HL-60 (cell line): ENCODE measurements around the gene SLC66A3.

ENCODE experiments used
- DNase-seq, 2 experiments: peaks; one replicate each; pipeline ENCODE4 v3.0.0-alpha.2; 2010 to 2020; ENCODE audit warnings: low read depth in 1 of 2, low spot score in 1 of 2
- H3K27ac ChIP-seq: fragments of 250-450 bp; sonication (Bioruptor Pico); replicated peaks from 2 replicates; pipeline ENCODE4 v1.5.1; 2020; ENCODE audit warnings: mild to moderate bottlenecking, moderate library complexity
- H3K27me3 ChIP-seq: fragments of 250-450 bp; sonication (Bioruptor Pico); 2 replicates; pipeline ENCODE4 v1.5.1; 2021; ENCODE audit warnings: mild to moderate bottlenecking, moderate library complexity; ENCODE audit not compliant: insufficient read depth, poor library complexity, severe bottlenecking
- H3K4me3 ChIP-seq: replicated peaks from 2 replicates; pipeline ENCODE4 v1.5.1; 2011; ENCODE audit warnings: mild to moderate bottlenecking, control low read depth, low read length; ENCODE audit not compliant: insufficient read depth
- GABPA ChIP-seq: IDR thresholded peaks from 2 replicates; pipeline ENCODE4 v1.6.1; 2012; ENCODE audit warnings: low read depth
- POLR2AphosphoS5 ChIP-seq: IDR thresholded peaks from 2 replicates; pipeline ENCODE4 v1.6.1; 2012; ENCODE audit warnings: low read depth
- SPI1 ChIP-seq: IDR thresholded peaks from 2 replicates; pipeline ENCODE4 v1.6.1; 2012; ENCODE audit warnings: low read depth, mild to moderate bottlenecking, borderline replicate concordance
- TF ChIP-seq, protein P1 (sequence below): IDR thresholded peaks from one replicate; pipeline ENCODE4 v1.5.1; 2011; ENCODE audit warnings: low read length, control low read depth, inconsistent platforms; ENCODE audit not compliant: insufficient read depth
- TF ChIP-seq, protein P2 (sequence below): IDR thresholded peaks from 2 replicates; pipeline ENCODE4 v1.6.1; 2012; ENCODE audit warnings: low read depth; ENCODE audit not compliant: insufficient replicate concordance

Gene SLC66A3

DNA sequence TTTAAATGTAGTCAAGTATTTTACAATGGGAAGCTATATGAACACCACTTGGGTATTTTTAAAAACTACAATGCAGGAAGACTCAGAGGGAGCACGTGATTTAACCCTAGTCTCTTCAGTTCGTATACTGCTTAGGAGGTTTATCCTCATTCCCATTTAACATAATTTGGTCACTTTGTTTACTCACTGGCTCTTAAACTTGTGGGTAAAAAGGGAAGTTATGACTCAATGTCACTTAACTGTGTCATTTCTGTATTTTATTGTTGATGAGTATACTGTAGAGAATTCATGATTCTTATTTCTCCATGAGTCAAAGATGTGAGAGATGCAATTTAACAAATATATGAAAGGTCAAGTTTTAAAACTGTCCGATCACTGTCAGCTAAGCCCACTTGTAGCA, 48.2 kb downstream of the SLC66A3 start:
- TF ChIP-seq SPI1 (no peak), POLR2AphosphoS5 (no peak), GABPA (no peak)
- TF ChIP-seq, protein P1, sequence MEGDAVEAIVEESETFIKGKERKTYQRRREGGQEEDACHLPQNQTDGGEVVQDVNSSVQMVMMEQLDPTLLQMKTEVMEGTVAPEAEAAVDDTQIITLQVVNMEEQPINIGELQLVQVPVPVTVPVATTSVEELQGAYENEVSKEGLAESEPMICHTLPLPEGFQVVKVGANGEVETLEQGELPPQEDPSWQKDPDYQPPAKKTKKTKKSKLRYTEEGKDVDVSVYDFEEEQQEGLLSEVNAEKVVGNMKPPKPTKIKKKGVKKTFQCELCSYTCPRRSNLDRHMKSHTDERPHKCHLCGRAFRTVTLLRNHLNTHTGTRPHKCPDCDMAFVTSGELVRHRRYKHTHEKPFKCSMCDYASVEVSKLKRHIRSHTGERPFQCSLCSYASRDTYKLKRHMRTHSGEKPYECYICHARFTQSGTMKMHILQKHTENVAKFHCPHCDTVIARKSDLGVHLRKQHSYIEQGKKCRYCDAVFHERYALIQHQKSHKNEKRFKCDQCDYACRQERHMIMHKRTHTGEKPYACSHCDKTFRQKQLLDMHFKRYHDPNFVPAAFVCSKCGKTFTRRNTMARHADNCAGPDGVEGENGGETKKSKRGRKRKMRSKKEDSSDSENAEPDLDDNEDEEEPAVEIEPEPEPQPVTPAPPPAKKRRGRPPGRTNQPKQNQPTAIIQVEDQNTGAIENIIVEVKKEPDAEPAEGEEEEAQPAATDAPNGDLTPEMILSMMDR: no peak
- H3K4me3 ChIP-seq: no peak overlapping the region
- DNase-seq: peak in 1 of 2 experiments; percentile 2
- H3K27ac ChIP-seq: peak overlapping the region; percentile 12; the same call in 1 of the 2 replicates
- H3K27me3 ChIP-seq: no peaks in the 10 kb centered on the region

DNA sequence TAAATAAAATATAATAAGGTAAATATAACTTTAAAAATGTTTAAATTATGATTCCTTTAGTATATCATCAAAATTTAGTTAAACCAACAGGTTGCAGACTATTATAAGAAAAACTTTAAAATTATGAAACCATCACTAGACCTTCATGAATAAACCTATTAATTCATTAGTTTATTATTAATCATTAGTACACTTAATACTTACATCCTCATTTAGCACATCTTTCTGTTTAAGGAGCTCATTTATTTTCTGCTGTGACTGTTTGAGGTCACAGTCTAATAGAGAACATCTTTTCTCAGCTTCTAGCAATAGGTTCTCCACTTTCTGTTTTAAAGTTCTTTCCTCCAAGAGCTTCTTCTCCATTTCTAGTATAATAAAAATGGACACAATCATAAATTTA, 52.8 kb downstream of the SLC66A3 start:
- TF ChIP-seq, protein P2, sequence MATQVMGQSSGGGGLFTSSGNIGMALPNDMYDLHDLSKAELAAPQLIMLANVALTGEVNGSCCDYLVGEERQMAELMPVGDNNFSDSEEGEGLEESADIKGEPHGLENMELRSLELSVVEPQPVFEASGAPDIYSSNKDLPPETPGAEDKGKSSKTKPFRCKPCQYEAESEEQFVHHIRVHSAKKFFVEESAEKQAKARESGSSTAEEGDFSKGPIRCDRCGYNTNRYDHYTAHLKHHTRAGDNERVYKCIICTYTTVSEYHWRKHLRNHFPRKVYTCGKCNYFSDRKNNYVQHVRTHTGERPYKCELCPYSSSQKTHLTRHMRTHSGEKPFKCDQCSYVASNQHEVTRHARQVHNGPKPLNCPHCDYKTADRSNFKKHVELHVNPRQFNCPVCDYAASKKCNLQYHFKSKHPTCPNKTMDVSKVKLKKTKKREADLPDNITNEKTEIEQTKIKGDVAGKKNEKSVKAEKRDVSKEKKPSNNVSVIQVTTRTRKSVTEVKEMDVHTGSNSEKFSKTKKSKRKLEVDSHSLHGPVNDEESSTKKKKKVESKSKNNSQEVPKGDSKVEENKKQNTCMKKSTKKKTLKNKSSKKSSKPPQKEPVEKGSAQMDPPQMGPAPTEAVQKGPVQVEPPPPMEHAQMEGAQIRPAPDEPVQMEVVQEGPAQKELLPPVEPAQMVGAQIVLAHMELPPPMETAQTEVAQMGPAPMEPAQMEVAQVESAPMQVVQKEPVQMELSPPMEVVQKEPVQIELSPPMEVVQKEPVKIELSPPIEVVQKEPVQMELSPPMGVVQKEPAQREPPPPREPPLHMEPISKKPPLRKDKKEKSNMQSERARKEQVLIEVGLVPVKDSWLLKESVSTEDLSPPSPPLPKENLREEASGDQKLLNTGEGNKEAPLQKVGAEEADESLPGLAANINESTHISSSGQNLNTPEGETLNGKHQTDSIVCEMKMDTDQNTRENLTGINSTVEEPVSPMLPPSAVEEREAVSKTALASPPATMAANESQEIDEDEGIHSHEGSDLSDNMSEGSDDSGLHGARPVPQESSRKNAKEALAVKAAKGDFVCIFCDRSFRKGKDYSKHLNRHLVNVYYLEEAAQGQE: no peak
- no peak overlapping the region for H3K4me3 ChIP-seq
- H3K27ac ChIP-seq: no peak overlapping the region
- DNase-seq: no peak
- H3K27me3 ChIP-seq: no peaks in the 10 kb centered on the region

DNA sequence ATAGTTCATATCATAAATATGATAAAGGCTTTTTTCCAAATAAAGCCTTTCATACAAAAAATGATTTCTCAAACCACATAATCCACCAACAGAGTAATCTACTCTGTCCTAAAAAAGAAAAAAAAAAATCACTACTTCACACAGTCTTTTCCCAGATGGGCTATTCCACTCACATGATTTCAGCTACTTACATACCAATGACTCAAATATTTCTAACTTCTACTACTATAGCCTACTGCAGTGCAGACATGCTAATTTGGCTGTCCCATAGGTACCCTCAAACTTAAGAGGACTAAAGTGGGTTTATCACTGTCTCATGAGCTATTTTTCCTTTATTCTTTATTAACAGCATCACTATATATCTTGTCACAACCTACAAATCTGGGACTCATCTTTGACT, 57.4 kb downstream of the SLC66A3 start:
- H3K27me3 ChIP-seq: no peaks in the 10 kb centered on the region
- no peak for TF ChIP-seq SPI1
- no peak for TF ChIP-seq POLR2AphosphoS5
- TF ChIP-seq, protein P2: no peak
- no peak for TF ChIP-seq GABPA
- TF ChIP-seq, protein P1: no peak
- no peak overlapping the region for H3K4me3 ChIP-seq
- DNase-seq: no peak
- no peak overlapping the region for H3K27ac ChIP-seq

DNA sequence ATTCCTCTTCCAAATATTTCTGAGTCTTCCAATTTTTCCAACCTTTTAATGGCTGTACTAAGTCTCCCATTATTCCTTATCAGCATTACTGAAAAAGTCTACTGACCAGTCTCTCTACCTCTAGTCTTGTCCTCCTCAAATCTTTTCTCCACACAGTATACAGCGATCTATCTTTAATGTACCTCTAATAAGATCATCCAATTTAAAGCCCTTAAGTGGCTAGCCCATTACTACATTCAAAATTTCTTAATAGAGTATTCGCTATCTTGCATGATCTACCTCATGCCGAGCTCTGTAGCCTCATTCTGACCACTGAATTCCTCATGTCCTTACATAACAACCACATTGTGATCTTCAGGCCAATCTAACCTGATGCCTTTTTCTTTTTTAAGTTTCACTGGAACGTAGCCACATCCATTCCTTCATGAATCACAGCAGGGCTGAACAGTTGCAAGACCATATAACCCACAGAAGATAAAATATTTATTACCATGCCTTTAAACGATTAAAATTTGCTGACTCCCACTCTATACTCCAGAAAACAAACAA, 57.9 kb downstream of the SLC66A3 start:
- TF ChIP-seq, protein P1: no peak
- TF ChIP-seq SPI1: no peak
- TF ChIP-seq POLR2AphosphoS5: no peak
- no peak for TF ChIP-seq GABPA
- TF ChIP-seq, protein P2: no peak
- DNase-seq: no peak
- Histone ChIP-seq H3K27me3 (no peaks in the 10 kb centered on the region), H3K4me3 (no peak overlapping the region), H3K27ac (no peak overlapping the region)
